B cell (primary cell): Measurements from ENCODE around the gene MGA. TPM values are rescaled to one million over a fixed set of nuclear protein-coding genes. Genes with fewer than 3 reads are reported as not detected.

Source experiments
- ATAC-seq: fragments of 200-7000 bp; cut with Tn5 transposase; one replicate; pipeline ENCODE4 v1.10.0; 2021; ENCODE audit warnings: low read depth, mild to moderate bottlenecking, moderate number of reproducible peaks, moderate library complexity
- CTCF ChIA-PET: fragments of 350-600 bp; sonication (Branson Sonifier 250); formaldehyde crosslinking; loops from one replicate; lab custom pipeline; 2021; ENCODE audit warnings: antibody characterized with exemption, inconsistent platforms; lab: Charles Lee
- POLR2A ChIA-PET: fragments of 350-600 bp; sonication (Branson Sonifier 250); formaldehyde crosslinking; loops from one replicate; lab custom pipeline; 2021; ENCODE audit warnings: antibody characterized with exemption; lab: Charles Lee
- DNase-seq: peaks from one replicate; pipeline ENCODE4 v3.0.0; 2013
- H2AFZ ChIP-seq: 2 replicates; pipeline ENCODE4 v1.6.1; 2012; ENCODE audit warnings: mild to moderate bottlenecking, low read depth, low read length; ENCODE audit not compliant: insufficient read depth, poor library complexity, severe bottlenecking
- H3K27ac ChIP-seq, 2 donors: 1 replicate in 1 of 2; 2 replicates in 1 of 2; pipeline ENCODE4 v1.5.1; 2012 to 2013; ENCODE audit warnings: low read length in 2 of 2, mild to moderate bottlenecking in 2 of 2, moderate library complexity in 1 of 2
- H3K27me3 ChIP-seq, 4 experiments: fragments of 200-600 bp in 1 of 4; sonication (generic) in 1 of 4; replicated peaks in 1 of 4; 1 replicate in 2 of 4; 2 replicates in 2 of 4; pipeline versions ENCODE4 v1.6.1 to v1.7.0; 2013 to 2016; ENCODE audit warnings: low read length in 3 of 4, mild to moderate bottlenecking in 2 of 4, mixed read lengths in 1 of 4, moderate library complexity in 1 of 4; ENCODE audit not compliant: insufficient read depth in 4 of 4, control insufficient read depth in 3 of 4; ENCODE audit errors: control extremely low read depth in 1 of 4
- H3K36me3 ChIP-seq, 2 experiments: replicated peaks in 1 of 2; 1 replicate in 1 of 2; 2 replicates in 1 of 2; pipeline versions ENCODE4 v1.6.1 to v1.7.1; 2013; ENCODE audit warnings: low read length in 1 of 2; ENCODE audit not compliant: insufficient read depth in 2 of 2, control insufficient read depth in 1 of 2; ENCODE audit errors: control extremely low read depth in 1 of 2, extremely low read depth in 1 of 2
- H3K4me1 ChIP-seq, 2 donors: fragments of 200-600 bp in 1 of 2; sonication (generic) in 1 of 2; 1 replicate in 1 of 2; 2 replicates in 1 of 2; pipeline versions ENCODE4 v1.5.1 to v1.6.1; 2013 to 2017; ENCODE audit warnings: low read length in 2 of 2; ENCODE audit not compliant: control insufficient read depth in 2 of 2, insufficient read depth in 2 of 2
- H3K4me2 ChIP-seq: replicated peaks from 2 replicates; pipeline ENCODE3; 2012; ENCODE audit warnings: mild to moderate bottlenecking, low read depth, low read length; ENCODE audit not compliant: poor library complexity, severe bottlenecking
- H3K4me3 ChIP-seq, 5 experiments: fragments of 200-600 bp in 1 of 5; sonication (generic) in 1 of 5; 1 replicate in 3 of 5; 2 replicates in 2 of 5; pipeline versions ENCODE4 v1.5.1 to v1.7.0; 2011 to 2016; ENCODE audit warnings: low read length in 4 of 5, mild to moderate bottlenecking in 4 of 5, low read depth in 2 of 5, control low read depth in 1 of 5, moderate library complexity in 1 of 5; ENCODE audit not compliant: insufficient read depth in 1 of 5; ENCODE audit errors: control extremely low read depth in 1 of 5, extremely low read depth in 1 of 5
- H3K79me2 ChIP-seq: fragments of 200-600 bp; sonication (generic); one replicate; pipeline ENCODE4 v1.6.0; 2016; ENCODE audit warnings: low read length; ENCODE audit not compliant: control insufficient read depth, insufficient read depth
- H3K9ac ChIP-seq: fragments of 200-600 bp; sonication (generic); 2 replicates; pipeline ENCODE4 v1.6.1; 2017; ENCODE audit warnings: mild to moderate bottlenecking, low read length, moderate library complexity
- H3K9me3 ChIP-seq, 3 donors: one replicate each; pipeline versions ENCODE4 v1.6.1 to v1.7.1; 2013; ENCODE audit warnings: low read length in 2 of 3; ENCODE audit not compliant: control insufficient read depth in 2 of 3, insufficient read depth in 1 of 3; ENCODE audit errors: control extremely low read depth in 1 of 3
- H4K20me1 ChIP-seq: 2 replicates; pipeline ENCODE4 v1.6.0; 2012; ENCODE audit warnings: mild to moderate bottlenecking, low read length; ENCODE audit not compliant: insufficient read depth, control insufficient read depth, poor library complexity, severe bottlenecking
- H3K27ac Mint-ChIP-seq: one replicate; pipeline ENCODE4 v1.8.0; 2021; ENCODE audit warnings: mixed read lengths
- H3K27me3 Mint-ChIP-seq: one replicate; pipeline ENCODE4 v1.8.0; 2021; ENCODE audit warnings: mixed read lengths
- H3K4me1 Mint-ChIP-seq: one replicate; pipeline ENCODE4 v1.8.0; 2021; ENCODE audit warnings: mixed read lengths
- H3K4me3 Mint-ChIP-seq: one replicate; pipeline ENCODE4 v1.8.0; 2021; ENCODE audit warnings: mixed read lengths
- H3K9me3 Mint-ChIP-seq: one replicate; pipeline ENCODE4 v1.8.0; 2022; ENCODE audit warnings: mixed read lengths; ENCODE audit not compliant: insufficient read depth
- CTCF ChIP-seq: fragments of 200-600 bp; IDR thresholded peaks from one replicate; pipeline ENCODE4 v1.8.0; 2022; ENCODE audit warnings: antibody characterized with exemption, mild to moderate bottlenecking
- EZH2 ChIP-seq: IDR thresholded peaks from 2 replicates; pipeline ENCODE4 v1.6.1; 2012; ENCODE audit warnings: borderline replicate concordance, low read depth, mild to moderate bottlenecking, moderate library complexity, low read length; ENCODE audit not compliant: insufficient read depth, poor library complexity, severe bottlenecking
- WGBS: methylation state at CpG from one replicate; pipeline ENCODE4 v1.1.5; 2013; ENCODE audit warnings: missing lambda C conversion rate; ENCODE audit not compliant: insufficient coverage; 5-methylcytosine and 5-hydroxymethylcytosine counted together
- intact Hi-C: fragments of 100-400 bp; cut with micrococcal nuclease; formaldehyde crosslinking; loops from one replicate; pipeline ENCODE4 v1.10.0; 2022
- polyA plus RNA-seq: library from polyadenylated mRNA; depleted of rRNA; stranded (reverse); fragments of >200 nt; gene quantifications from 2 replicates; pipeline ENCODE4 v1.2.3, GENCODE V29; 2012
- total RNA-seq, 2 donors: library from RNA; stranded (reverse); fragments of 120-200 nt in 1 of 2; gene quantifications; 1 replicate in 1 of 2; 2 replicates in 1 of 2; pipeline versions ENCODE4 v1.2.3 to v1.2.4, GENCODE V29; 2013 to 2022

The MGA gene
- total and polyA plus RNA-seq, 2 donors (not counting 1 experiment from before 2014, with no cell fraction given) = 5.4 to 79.7 TPM

GRCh38 chr15:41809526-41810220 is 149.5 kb downstream of the MGA start:
- Mint-ChIP-seq H3K4me1 (peaks cover 10% of the 10 kb centered on the region), H3K27ac (no peak overlapping the region), H3K27me3 (no peaks in the 10 kb centered on the region), H3K9me3 (no peaks in the 10 kb centered on the region), H3K4me3 (no peak overlapping the region)
- H3K9ac ChIP-seq = no peak overlapping the region
- no peak overlapping the region for H3K4me3 ChIP-seq
- intact Hi-C loops = loop anchor here (2.0 kb wide), 1 partner anchor 343 kb away; no protein-coding TSS in a partner anchor
- POLR2A ChIA-PET = interaction anchor here (0.6 to 2.3 kb wide), 3 partner anchors 35 to 83 kb away, joined by 3 to 14 read pairs (median 6); partner anchors contain the start of gene MAPKBP1
- ATAC-seq (no peak), DNase-seq (no peak)
- peaks cover 5 to 20% of the 10 kb centered on the region in 2 donors for H3K4me1 ChIP-seq
- 41% methylated on average over 8 of the region's 12 CpGs for WGBS
- no peak for TF ChIP-seq CTCF
- TF ChIP-seq EZH2 = no peak
- no peaks in the 10 kb centered on the region for H4K20me1 ChIP-seq
- no peaks in the 10 kb centered on the region for H3K79me2 ChIP-seq
- no peaks in the 10 kb centered on the region for H3K27me3 ChIP-seq
- H3K36me3 ChIP-seq = peaks cover 0 to 25% of the 10 kb centered on the region in 2 experiments
- H3K27ac ChIP-seq = no peak overlapping the region
- CTCF ChIA-PET = interaction anchor here (0.8 to 15.7 kb wide), 15 partner anchors 8 to 905 kb away, joined by 3 to 716 read pairs (median 16); partner anchors contain the start of gene MAPKBP1
- H2AFZ ChIP-seq = no peak overlapping the region
- no peak overlapping the region for H3K4me2 ChIP-seq
- no peaks in the 10 kb centered on the region for H3K9me3 ChIP-seq
